IPS DF 4.7 (cell line): Measurements from ENCODE around the gene PIPOX.

Experiments
- DNase-seq: peaks from one replicate; pipeline ENCODE4 v3.0.0-alpha.2; 2013; ENCODE audit warnings: low spot score; ENCODE audit errors: extremely low read depth

The PIPOX gene, protein sequence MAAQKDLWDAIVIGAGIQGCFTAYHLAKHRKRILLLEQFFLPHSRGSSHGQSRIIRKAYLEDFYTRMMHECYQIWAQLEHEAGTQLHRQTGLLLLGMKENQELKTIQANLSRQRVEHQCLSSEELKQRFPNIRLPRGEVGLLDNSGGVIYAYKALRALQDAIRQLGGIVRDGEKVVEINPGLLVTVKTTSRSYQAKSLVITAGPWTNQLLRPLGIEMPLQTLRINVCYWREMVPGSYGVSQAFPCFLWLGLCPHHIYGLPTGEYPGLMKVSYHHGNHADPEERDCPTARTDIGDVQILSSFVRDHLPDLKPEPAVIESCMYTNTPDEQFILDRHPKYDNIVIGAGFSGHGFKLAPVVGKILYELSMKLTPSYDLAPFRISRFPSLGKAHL

DNA sequence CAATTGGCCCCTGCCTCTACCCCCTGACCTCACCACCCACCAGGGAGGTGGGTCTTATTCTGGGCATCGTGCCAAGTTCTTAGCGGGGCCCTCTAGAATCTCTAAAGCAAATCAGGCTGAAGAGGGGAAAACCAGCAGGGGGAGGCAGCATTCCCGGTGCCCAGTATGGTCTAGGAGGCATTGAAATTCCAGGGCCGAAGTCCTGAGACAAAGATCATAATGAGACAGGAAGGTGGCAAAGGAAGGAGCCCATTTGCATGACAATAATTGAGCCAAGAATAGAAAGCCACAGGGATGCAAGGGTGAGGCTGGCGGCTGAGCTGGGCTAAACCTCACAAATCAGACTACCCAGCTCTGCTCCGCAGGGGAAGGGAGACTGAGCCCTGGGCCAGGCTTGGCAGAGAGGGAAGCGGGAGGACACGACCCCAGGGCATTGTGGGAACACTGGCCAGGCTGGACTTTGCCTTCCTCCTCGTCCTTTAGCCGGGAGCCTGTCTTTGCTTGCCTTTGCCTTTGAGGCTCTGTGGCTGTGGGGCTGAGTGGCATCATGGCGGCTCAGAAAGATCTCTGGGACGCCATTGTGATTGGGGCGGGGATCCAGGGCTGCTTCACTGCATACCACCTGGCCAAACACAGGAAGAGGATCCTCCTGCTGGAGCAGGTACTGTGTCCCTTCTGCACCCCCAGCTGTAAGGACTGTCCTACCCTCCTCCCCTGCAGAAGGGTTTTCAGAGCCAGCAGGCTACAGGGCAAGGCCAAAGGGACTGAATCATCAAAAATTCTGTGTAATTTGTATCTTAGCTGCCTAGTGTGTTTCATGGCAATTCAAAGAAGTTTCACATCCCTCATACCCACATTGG is at the start of gene PIPOX:
TSS of gene PIPOX (plus strand) at position 463 of the 860 bp plus-strand sequence. CDS start at position 548, 85 bp downstream.
- peak; percentile 98 for DNase-seq

DNA sequence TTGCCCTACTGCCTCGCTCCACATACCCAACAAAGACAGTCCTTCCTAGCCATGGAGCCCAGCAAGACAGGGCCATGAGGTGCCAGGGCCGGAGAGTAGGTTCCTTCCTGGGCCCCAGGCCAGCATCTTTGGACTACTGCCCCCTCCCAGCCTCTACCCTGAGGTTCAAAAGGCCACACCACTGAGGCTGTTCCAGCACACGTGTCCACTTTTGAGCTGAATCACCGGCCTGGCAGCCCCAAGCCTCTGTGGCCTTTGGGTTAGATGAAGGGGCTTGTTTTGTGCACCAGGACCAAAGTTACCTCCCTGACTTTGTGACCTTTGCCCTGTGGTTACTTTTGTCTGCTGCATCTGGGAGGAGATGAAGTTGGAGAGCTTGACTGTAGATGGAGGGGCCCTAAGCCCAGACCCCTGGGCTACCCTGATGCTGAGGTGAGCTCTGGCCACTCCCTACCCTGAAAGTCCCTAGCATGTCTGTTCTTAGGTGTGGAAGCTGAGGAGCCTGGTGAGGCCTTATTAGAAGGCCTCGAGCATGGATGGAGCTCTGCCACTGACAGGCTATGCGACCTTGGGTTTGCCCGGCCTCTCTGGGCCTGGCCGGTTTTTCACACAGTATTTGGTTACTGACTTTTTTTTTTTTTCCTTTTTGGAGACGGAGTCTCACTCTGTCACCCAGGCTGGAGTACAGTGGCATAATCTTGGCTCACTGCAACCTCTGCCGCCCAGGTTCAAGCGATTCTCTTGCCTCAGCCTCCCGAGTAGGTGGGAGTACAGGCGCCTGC is 49.1 kb upstream of the PIPOX start:
- no peak for DNase-seq

- no peak for DNase-seq
These were observed 46.3 kb upstream of the PIPOX start for GRCh38 chr17:28996554-28997096.

DNA sequence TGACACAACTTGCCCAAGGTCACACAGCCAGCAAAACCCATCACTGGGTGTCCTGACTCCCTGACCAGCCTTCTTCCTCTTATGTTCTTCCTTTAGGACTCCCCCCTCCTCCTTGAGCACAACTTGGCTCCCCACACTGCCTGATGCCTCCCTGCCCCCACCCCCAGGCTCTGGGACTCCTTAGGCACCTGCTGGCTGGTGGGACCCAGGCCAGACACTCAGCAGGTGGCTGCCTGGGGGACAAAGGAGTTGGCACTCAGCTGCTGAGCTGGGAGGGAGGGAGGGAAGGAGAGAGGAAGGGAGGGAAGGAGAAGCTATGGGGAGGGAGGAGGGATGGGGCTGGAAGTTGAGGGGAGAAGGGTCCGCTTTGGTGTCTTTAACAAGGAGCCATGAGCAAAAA is 45.1 kb upstream of the PIPOX start:
- no peak for DNase-seq

DNA sequence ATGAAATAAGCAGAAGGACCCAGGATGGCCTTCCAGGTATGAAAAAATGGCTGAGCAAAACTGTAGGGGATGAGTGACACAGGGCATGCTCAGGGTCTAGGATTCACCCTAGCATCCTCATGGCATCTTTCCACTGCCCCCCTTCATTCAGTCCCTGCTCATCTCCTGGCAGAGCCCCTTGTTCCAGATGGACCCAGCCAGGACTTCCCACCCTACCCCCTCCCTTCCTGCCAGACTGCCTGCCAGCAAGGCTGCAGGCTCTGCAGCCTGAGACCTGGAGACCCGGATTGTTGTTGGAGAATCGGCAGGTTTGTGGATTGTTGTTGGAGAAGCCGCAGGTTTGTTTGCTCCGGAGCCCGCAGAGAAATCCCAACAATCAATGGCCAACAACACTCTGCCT is 43.7 kb upstream of the PIPOX start:
- no peak for DNase-seq

- no peak for DNase-seq
These were observed 42.0 kb upstream of the PIPOX start for GRCh38 chr17:29000973-29001372.

- no peak for DNase-seq
These were observed 40.1 kb upstream of the PIPOX start for GRCh38 chr17:29002811-29003210.

DNA sequence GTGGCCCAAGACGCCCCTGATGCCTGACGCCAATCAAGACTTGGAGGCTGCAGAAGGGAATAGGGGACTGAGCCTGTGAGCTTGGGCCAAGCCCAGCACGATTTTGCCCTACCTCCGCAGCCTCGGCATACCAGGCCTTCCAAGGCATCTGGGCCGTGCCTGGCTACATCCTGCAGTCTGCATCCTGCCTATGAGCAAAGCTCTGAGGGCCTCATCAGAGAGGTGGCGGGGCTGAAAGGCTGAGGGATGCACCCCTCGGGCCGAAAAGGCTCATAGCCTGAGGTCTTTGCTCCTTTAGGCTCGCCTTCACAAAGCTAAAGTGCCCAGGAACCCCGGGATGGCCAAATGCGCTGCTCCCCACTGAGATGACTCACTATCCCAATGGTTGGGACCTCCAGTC is 39.7 kb upstream of the PIPOX start:
- DNase-seq, result no peak

DNA sequence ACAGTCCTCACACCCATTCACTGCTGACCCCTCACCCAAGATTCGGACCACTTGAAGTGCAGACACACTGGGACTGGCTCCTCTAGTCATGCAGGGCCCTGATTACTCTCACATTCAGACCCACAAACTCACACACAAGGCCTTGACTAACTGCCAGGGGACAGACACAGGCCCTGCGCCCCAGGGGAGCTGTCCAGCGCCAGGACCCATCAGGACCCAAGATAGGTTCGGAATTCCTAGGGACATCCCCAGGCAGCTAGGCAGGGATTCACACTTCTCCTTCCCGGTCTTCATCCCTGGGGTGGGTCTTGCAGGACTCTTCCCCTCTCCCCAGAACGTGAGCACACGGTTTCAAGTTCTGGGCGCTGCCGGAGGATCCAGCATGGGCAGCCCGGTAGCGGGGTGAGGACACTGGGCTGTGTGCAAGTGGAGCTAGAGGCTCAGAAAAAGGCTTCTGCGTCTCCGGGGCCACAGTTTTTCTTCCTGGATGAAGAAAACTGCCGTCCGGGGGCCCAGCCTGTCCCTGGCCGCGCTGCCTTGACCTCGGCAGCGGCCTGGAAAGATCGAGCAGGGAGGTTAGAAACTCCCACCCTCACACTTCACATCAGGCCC is 38.8 kb upstream of the PIPOX start:
- no peak for DNase-seq

GRCh38 chr17:29005936-29006511 is 36.9 kb upstream of the PIPOX start, which contains the start of gene SEZ6:
Gene SEZ6, minus strand, starts transcription at chr17:29006033. Its CDS starts 164 bp downstream, at chr17:29005869.
- DNase-seq, result no peak

GRCh38 chr17:29007456-29007855 is 35.5 kb upstream of the PIPOX start:
- no peak for DNase-seq

DNA sequence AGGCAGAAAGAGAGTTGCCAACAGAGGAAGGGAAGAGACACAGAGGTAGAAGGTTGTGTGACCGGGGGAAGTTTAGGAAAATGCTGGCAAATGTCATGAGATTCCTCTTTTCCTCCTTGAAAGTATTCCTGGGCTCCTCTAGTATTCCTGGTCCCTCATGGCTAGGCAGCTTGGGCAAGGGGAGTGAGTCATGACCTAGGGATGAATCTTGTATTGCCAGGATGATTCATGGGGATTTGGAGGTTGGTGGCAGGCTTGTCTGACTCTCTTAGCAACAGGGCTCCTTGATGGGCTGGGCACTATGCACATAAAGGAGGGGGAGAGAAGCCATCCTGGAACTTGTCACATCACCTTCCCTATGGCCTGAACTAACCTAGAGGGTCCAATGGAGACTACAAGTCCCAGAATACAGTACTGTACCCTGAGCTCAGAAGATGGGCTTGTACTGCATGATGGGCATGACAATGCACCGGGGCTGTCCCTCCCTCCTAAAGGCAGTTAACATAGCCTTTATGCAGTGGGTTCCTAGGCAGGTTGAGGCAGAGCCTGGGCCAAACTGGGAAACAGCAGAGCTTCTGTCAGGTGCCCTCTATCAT is 35.0 kb upstream of the PIPOX start:
- DNase-seq, result no peak

DNA sequence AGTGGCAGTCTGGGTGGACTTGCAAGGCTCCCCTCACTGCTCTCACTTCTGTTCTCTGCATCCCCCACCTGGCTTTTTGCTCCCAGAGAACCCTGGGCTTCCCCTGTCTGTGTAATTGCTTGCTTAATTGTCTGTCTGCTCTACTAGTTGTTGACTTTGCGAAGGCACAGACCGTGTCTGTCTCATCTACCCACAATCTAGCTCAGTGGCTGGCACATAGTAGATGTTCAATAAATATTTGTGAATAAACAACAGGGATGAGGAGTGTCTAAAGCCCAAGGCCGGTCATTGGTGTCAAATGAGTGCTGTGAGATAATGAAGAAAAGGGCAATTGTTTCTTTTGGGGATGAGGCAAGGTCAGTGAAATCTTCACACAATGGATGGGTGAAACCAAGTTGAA is 34.4 kb upstream of the PIPOX start:
- DNase-seq, result no peak

DNA sequence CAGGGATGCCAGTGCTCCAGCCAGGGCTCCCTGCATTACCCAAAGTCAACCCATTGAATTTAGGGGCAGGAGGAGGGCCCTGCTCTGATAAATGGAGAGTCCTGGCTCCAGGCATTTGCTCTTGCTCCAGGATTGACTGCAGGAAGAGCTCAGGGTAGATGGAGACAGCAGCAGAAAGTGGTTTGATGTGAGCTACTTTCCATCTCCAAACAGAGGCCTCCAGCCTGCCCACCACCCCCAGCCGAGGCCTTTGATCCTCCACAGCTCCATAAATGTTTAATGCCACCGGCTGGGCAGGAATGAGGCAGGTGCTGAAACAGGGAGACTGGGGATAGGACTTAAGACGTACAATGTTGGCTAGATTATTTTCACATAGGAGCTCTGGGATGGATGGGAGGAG is 32.8 kb upstream of the PIPOX start:
- DNase-seq, result no peak

- no peak for DNase-seq
These were observed 32.4 kb upstream of the PIPOX start for GRCh38 chr17:29010586-29010985.

- DNase-seq, result no peak
These were observed 30.4 kb upstream of the PIPOX start for GRCh38 chr17:29012535-29012934.

DNA sequence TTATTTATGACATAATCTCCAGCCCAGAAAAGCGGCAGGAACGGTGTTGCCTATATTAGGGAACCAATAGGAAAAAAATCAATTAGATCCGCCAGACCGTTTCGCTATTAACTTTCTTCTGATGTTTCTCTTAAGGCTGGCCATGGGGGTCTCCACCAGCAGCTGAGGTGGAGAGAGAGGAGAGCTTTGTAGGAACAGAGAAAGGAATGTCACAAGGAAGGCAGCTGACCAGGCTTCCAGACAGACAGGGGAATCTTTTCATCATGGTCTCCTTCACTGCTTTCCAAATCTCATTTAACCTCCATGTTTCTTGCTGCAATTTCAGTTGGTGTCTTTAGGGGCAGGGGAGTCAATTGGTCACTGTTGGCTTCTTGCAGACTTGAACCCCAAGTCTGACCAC is 28.2 kb upstream of the PIPOX start:
- DNase-seq, result no peak

DNA sequence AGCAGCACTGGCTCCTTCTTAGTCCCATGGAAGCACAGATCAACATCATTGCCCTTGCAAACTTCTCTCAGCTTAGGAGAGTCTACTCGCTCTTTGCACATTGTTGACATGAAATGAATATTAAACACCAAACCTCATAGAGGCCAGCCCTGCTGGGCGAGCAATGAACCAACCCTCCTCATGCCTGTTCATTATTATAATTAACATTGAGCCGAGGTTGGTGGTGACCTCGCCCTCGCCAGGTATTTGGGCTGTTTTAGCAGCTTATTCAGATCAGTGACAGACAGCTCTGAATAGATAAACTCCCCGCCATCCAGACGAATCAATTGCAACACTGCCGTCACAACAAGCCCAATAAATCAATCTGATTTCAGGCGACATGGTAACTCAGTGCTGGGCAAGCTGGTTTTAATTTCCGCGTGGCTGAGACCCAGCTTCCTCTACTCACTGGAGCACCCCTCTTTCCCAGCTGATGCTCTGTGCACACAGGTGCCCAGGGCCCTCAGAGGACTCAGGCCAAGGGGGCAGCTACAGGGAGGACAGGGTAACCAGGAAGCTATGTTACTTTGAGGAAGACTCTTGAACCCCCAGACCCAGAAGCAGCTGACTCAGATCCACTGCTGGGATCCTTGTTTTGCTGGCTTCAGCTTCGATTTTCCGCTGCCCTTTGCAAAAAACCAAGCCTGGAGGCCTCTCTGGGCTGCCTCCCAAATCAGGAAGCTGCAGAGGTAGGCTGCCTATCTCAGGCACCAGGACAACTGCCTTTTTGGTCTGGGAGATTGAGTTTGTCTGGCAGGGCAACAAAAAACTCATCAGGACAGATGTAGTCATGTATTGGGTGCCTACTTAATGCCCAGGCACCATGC is 26.4 kb upstream of the PIPOX start:
- no peak for DNase-seq

GRCh38 chr17:29018788-29019474 is 24.0 kb upstream of the PIPOX start:
- no peak for DNase-seq
